HG02870 (cell line): ENCODE results near the gene ARAP3.

ENCODE experiments used
- ATAC-seq: cut with Tn5 transposase; IDR thresholded peaks from one replicate; pipeline ENCODE4 v1.9.1; 2021; ENCODE audit warnings: mild to moderate bottlenecking, moderate library complexity; ENCODE audit not compliant: unreplicated experiment

Gene ARAP3

GRCh38 chr5:141641634-141642267 is 40.3 kb downstream of the ARAP3 start:
- peak; percentile 60 for ATAC-seq

GRCh38 chr5:141640698-141641097 is 41.3 kb downstream of the ARAP3 start:
- ATAC-seq = no peak

GRCh38 chr5:141640051-141640415 is 42.0 kb downstream of the ARAP3 start:
- ATAC-seq = no peak

- no peak for ATAC-seq
Measured at GRCh38 chr5:141639357-141640050, 42.5 kb downstream of the ARAP3 start.

- no peak for ATAC-seq
Measured at GRCh38 chr5:141638771-141639170, 43.3 kb downstream of the ARAP3 start.

GRCh38 chr5:141637767-141638419 is 44.1 kb downstream of the ARAP3 start:
- ATAC-seq = peak; percentile 19

GRCh38 chr5:141637123-141637766 is 44.8 kb downstream of the ARAP3 start:
- peak; percentile 7 for ATAC-seq

- peak; percentile 54 for ATAC-seq
Measured at GRCh38 chr5:141636413-141637122, 45.5 kb downstream of the ARAP3 start, which contains the start of the genes HDAC3 and RELL2. TSS of gene HDAC3 (minus strand) at chr5:141636849. CDS start at chr5:141636790, 59 bp downstream. TSS of gene RELL2 (plus strand) at chr5:141636997. CDS start at chr5:141638226, 1,229 bp downstream.

GRCh38 chr5:141636106-141636412 is 46.0 kb downstream of the ARAP3 start:
- ATAC-seq = no peak

- ATAC-seq = no peak
Measured at GRCh38 chr5:141635646-141636045, 46.4 kb downstream of the ARAP3 start.

GRCh38 chr5:141634720-141635119 is 47.3 kb downstream of the ARAP3 start:
- ATAC-seq = no peak

GRCh38 chr5:141633871-141634561 is 48.0 kb downstream of the ARAP3 start:
- ATAC-seq = peak; percentile 83

- no peak for ATAC-seq
Measured at GRCh38 chr5:141632650-141633049, 49.4 kb downstream of the ARAP3 start.

- ATAC-seq = no peak
Measured at GRCh38 chr5:141630570-141631140, 51.4 kb downstream of the ARAP3 start.

GRCh38 chr5:141628175-141628788 is 53.7 kb downstream of the ARAP3 start:
- ATAC-seq = no peak

GRCh38 chr5:141623611-141624010 is 58.4 kb downstream of the ARAP3 start:
- ATAC-seq = no peak

GRCh38 chr5:141623186-141623585 is 58.8 kb downstream of the ARAP3 start:
- peak; percentile 50 for ATAC-seq

- ATAC-seq = peak; percentile 77
Measured at GRCh38 chr5:141618804-141619554, 63.1 kb downstream of the ARAP3 start, which contains the start of gene DIAPH1. TSS of gene DIAPH1 (minus strand) at chr5:141619000. CDS start at chr5:141618914, 86 bp downstream.
